GM23248 (cell line): Measurements from ENCODE around the gene CASK.

ENCODE experiments used
- EZH2 ChIP-seq: fragments of 200-600 bp; sonication (generic); IDR thresholded peaks from 2 replicates; pipeline ENCODE4 v1.6.1; 2018; ENCODE audit warnings: antibody characterized with exemption, mild to moderate bottlenecking; ENCODE audit not compliant: insufficient read depth, poor library complexity, severe bottlenecking
- EZH2phosphoT487 ChIP-seq: fragments of 200-600 bp; sonication (generic); IDR thresholded peaks from 2 replicates; pipeline ENCODE4 v1.6.1; 2018; ENCODE audit warnings: antibody characterized with exemption, moderate library complexity, mild to moderate bottlenecking, low read depth; ENCODE audit not compliant: insufficient read depth

DNA sequence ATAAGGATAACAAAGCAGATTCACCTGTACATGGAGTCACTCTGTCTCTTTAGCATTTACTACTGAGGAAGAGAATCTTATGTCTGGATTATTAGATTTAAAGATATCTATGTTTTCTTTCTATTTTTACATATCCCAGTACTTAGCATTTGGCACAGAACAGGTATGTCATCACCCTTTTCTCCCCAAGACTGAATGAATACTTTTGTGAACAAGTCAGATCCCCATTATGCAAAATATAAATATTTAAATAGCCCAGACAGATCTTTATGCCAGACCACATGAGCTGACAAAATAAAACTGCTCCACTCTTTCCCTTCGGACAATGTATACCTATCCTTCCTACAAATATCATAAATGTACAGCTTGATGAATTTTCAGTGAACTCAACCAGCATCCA lies 94.5 kb downstream of the CASK start:
- TF ChIP-seq EZH2, result no peak
- no peak for TF ChIP-seq EZH2phosphoT487
